ENCODE data around the gene EEF1A2.
"Not testable (repeated sequence)": the region's sequence is repeated elsewhere in the genome, so short reads cannot be mapped to it uniquely, and the experiment has no call there.

EEF1A2 gene

GRCh38 chr20:63488315-63489251 is 10.3 kb downstream of the EEF1A2 start:
- DNase-seq: no peak

GRCh38 chr20:63487781-63488241 is 11.1 kb downstream of the EEF1A2 start:
- no peak for DNase-seq

GRCh38 chr20:63487116-63487764 is 11.6 kb downstream of the EEF1A2 start:
- DNase-seq: no peak

- DNase-seq: no peak
Measured at GRCh38 chr20:63486300-63486855, 12.5 kb downstream of the EEF1A2 start.

- no peak for DNase-seq
Measured at GRCh38 chr20:63484651-63485403, 14.1 kb downstream of the EEF1A2 start.

- DNase-seq: no peak
Measured at GRCh38 chr20:63484236-63484635, 14.6 kb downstream of the EEF1A2 start.

GRCh38 chr20:63483834-63484233 is 15.0 kb downstream of the EEF1A2 start:
- no peak for DNase-seq

GRCh38 chr20:63482021-63482587 is 16.8 kb downstream of the EEF1A2 start:
- DNase-seq: peak in 1 of 51 donors; percentile 10

- no peak for DNase-seq
Measured at GRCh38 chr20:63481503-63481902, 17.4 kb downstream of the EEF1A2 start.

- DNase-seq: not testable (repeated sequence)
Measured at GRCh38 chr20:63479695-63480419, 19.0 kb downstream of the EEF1A2 start.

GRCh38 chr20:63478346-63479302 is 20.3 kb downstream of the EEF1A2 start:
- DNase-seq: no peak

GRCh38 chr20:63477944-63478343 is 20.9 kb downstream of the EEF1A2 start:
- no peak for DNase-seq

GRCh38 chr20:63477061-63477616 is 21.7 kb downstream of the EEF1A2 start:
- no peak for DNase-seq

GRCh38 chr20:63475209-63475608 is 23.7 kb downstream of the EEF1A2 start:
- no peak for DNase-seq

GRCh38 chr20:63473555-63474449 is 25.1 kb downstream of the EEF1A2 start:
- DNase-seq: no peak

GRCh38 chr20:63472862-63473390 is 26.0 kb downstream of the EEF1A2 start:
- no peak for DNase-seq
